Activated CD4-positive, CD25-positive, alpha-beta regulatory T cell (primary cell): ENCODE measurements around the gene RAB38.

ENCODE experiments used
- DNase-seq, 4 experiments: peaks; one replicate each; lab custom pipeline; 2025; lab: John Stamatoyannopoulos, UW

The RAB38 gene

DNA sequence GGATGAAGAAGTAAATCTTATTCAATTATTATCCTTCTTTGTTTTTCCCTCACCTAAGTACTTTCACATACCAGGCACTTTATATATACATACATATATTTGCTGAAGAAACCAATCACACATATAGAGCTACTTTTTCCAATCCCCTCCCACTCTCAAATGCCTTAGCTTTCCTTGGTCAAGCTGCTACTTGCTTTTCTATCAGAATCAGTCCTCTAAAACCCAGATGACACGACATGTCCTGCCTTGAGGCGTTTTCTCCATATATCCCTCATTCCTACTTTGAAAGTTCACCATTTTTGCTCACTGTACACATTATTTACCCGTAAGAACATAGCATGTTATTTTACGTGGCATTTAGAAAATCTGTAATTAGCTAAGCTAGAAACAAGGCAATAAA is 5.4 kb downstream of the RAB38 start:
- no peak for DNase-seq

DNA sequence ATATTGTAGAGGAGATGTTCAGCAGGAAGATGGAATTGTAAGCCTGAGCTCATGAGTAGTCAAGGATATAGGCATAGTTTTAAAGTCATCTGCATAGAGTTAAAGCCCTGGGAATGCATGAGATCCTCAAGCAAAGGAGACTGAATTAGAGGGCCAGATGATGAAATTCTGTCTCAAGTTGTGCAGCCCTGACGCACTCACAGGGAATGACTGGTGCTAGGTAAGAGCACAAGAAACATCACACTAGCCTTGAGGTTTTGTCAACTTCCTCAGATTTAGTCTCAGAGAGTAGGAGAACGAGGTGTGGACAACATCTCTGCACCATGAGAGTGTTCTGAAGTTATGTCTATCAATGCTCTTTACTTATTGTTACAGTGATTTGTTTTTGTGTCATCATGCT is 5.8 kb downstream of the RAB38 start:
- DNase-seq = no peak

DNA sequence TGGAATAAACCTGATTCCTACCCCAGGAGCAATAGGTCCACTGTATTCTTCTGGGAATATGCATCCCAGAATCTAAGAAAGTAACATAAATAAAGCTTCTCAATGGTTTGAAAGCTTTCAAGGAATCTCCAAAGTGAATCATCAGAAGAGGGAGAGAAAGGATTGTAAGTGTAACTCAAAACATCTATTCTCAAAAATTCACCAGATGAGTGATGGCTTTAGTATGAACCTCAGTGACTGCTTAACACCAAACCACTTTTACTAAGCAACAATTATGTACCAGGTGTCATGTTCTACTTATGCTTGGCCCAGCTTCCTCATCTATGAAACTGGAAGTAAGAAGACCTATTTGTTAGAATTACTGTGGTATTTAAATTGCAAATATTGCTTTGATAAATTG is 7.4 kb downstream of the RAB38 start:
- DNase-seq = no peak

DNA sequence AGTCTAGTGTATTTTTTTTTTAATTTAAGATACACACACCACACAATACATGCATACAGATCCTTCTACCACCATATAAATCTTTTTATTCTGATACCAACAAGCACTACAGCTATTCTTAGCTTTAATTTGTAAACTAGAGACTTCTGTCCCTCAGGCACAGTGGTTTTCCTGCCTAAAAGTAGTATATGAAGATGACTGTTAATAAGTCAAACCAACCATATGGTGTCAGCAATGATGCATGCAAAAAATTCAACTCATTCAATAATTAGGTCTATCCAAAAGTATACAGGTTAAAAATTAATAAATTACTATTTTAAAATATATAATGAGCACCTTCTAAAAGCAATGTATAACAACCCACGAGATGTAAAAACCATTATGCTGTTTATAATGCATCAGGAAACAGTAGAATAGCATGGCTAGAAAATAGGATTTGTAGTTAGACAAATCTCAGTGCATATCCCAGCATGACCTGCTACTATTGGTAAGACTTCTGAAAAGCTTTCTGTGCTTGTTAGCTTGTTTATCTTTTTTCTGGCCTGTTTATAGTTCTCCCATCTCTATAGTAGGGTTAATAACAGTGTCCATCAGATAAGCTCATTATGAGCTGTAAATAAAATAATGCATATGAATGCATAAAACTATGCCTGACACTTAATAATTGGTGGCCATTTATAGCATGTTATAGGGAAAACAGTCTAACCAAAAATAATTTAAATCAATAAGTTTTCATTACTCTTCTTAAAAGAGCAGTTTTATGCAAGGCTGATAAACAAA is 10.2 kb downstream of the RAB38 start:
- DNase-seq = no peak

GRCh38 chr11:88164320-88164719 is 10.9 kb downstream of the RAB38 start:
- no peak for DNase-seq

- no peak for DNase-seq
Measured at GRCh38 chr11:88158081-88158480, 17.2 kb downstream of the RAB38 start.

- no peak for DNase-seq
Measured at GRCh38 chr11:88157370-88157769, 17.9 kb downstream of the RAB38 start.

- no peak for DNase-seq
Measured at GRCh38 chr11:88152381-88152780, 22.9 kb downstream of the RAB38 start.

DNA sequence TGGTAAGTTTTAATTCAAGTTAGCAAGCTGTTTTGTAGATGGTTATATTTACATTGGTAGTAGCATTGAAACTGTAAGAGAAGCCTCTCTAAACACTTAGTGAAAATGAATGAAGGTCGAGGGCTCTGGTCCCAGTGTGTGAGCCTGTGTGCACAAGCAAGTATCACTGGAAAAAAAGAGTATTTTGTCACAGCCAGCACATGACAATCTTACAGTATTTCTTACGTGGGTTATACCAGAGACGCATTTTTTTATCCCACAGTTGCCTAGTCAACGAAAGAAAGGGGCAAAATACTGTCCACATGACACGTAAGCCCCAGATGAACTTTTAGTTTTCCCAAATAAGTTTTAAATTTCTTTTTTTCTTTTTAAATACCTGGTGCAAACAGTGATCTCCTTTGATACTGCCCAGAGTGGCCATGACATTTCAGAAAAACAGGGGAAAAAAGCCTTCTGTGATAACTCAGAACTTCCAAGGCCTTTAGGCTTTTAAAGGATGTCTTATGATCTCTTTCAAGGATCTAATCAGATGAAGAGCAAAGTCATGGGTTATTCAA is 23.5 kb downstream of the RAB38 start:
- DNase-seq = no peak

GRCh38 chr11:88146106-88146505 is 29.1 kb downstream of the RAB38 start:
- no peak for DNase-seq

GRCh38 chr11:88139865-88140264 is 35.4 kb downstream of the RAB38 start:
- no peak for DNase-seq

- no peak for DNase-seq
Measured at GRCh38 chr11:88131764-88132470, 43.3 kb downstream of the RAB38 start.

DNA sequence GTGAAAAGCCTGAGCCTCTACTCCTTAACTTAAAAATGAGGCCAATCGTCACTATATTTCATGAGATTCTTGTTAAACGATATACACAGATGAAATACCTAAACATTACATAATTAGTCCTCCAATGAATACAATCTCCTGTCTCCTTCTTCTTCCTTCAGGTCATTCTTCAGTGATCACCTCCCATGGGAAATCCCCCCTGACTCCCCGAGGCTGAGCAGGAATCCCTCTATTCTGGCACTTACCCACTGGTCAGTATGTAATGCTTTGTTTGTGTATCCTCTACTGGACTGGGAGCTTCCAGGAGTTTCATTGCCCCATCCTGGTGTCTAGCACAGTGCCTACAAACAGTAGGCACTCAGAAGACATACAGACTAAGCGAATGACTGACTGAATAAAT is 52.3 kb downstream of the RAB38 start:
- DNase-seq = no peak

GRCh38 chr11:88119561-88119960 is 55.7 kb downstream of the RAB38 start:
- DNase-seq = no peak

GRCh38 chr11:88117281-88117858 is 57.9 kb downstream of the RAB38 start:
- no peak for DNase-seq

DNA sequence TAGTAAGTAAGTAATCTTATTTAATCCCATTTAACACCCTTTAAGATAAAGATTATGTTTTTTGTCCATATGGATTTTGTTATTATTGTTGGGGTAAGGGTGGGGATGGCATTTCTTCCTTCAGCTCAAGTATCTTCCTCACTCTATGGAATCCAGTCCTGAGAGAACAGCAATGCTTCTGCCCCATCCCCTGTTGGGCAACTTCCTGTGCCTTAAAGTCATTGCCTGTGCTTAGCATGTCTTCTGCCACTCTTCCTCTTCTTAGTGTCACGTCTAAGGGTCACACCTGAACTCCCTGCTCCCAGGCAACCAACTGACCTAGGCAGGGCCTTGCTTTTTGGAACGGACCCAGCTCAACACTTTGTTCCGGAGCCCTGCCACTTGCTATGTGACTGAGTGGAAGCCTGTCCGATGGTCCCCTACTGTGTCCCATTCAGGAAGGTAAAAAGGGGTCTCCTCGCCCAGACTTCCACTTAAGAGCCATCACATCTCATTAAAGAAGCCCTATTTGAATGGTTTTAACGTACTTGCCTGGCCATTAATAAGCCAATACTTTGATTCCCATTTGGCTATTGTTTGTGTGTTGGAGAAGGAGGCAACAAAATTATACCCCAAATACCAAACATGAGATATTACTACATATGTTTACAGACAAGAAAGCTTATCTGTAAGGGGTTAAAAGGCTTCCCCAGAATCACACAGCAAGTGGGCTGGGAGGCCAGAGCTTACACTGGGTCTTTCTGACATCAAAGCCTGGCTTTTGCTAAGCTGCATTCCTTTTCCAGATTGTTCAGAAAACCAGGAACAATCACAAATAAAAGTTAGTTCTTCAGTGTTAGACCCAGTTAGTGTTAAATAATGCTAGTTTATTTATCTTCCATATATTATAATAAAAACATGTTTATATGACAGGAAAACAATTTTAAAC is 59.2 kb downstream of the RAB38 start:
- DNase-seq = no peak

DNA sequence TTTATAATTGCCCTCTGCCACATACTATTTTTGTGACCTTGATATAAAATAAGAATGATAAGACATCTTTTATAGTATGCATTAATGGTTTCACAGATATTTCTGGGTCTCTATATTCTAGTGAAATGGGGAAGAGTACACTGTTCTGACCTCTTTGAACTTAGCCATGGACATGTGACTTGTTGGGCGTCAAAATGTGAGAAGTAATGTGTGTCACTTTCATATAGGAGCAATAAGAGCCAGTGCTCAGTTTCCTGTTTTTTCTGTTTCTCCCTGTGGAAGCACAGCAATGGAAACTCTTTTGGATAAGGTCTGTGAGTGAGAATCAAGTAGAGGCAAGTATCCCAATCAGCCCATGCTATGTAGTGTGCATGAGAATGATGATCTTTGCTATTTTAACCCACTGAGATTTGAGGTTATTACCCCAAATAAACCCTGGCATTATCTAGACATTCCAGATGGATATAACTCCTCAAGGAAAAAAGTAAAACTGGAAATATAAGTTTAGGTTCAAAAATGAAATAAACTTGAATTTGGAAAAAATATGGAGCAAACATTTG is 60.7 kb downstream of the RAB38 start:
- no peak for DNase-seq

DNA sequence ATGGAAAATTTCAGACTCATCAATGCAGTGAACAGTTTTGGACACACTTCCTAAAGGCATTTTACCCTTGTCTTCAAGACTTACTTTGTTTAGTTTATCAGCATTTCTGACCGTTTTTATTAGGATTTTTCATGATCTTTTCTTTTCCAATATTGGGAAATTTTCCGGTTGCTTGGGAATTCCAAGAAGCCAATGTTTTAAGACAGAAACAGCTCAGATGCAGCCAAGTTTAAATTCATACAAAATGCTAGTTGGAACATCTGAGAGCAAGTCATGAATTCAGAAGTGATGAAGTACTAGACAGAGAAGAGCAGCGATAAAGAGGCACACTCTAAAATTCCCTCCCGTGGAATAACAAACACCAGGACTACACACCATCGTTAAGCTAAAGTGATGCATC is 68.6 kb downstream of the RAB38 start:
- no peak for DNase-seq

- no peak for DNase-seq
Measured at GRCh38 chr11:88105951-88106350, 69.3 kb downstream of the RAB38 start.

- DNase-seq = no peak
Measured at GRCh38 chr11:88105526-88105925, 69.7 kb downstream of the RAB38 start.

- DNase-seq = no peak
Measured at GRCh38 chr11:88104408-88104807, 70.8 kb downstream of the RAB38 start.
